GF-D8 (cell line): ENCODE measurements around the gene PPY.
"Not testable (repeated sequence)": the region's sequence is repeated elsewhere in the genome, so short reads cannot be mapped to it uniquely, and the experiment has no call there.

Experiments
- DNase-seq: peaks from one replicate; lab custom pipeline; 2025; lab: John Stamatoyannopoulos, UW

PPY gene, protein sequence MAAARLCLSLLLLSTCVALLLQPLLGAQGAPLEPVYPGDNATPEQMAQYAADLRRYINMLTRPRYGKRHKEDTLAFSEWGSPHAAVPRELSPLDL

DNA sequence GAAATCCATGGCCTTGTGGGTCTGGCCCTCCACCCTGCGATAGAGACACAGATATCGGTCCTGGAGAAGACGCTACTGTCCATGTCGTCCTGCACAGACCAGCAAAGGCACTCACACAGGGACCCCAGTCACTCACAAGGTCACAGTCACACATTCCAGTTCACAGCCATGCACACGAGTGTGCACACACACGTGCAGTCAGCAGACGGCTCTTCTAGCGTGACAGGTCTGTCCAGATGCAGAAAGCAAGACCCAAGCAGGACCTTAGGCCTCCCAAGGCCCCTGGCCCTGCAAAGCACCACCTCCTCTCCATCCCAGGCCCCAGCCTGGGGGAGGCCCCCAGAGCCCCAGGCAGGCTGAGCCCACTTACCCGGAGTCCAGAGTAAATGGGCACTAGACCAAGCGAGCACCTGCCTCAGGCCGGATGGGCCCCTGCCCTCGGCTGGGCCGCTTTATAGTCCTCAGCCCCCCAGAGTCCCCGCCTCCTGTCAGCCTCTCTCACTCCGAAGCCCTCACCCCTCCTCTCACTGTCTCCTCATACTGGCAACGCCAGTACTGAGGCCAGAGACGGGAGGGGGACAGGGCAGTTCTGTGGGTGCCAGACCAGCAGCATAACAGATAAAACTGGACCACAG lies at the start of gene PPY:
Gene PPY, minus strand, starts transcription at position 426 of the 635 bp plus-strand sequence. CDS start 822 bp downstream, outside the sequence.
- no peak for DNase-seq

DNA sequence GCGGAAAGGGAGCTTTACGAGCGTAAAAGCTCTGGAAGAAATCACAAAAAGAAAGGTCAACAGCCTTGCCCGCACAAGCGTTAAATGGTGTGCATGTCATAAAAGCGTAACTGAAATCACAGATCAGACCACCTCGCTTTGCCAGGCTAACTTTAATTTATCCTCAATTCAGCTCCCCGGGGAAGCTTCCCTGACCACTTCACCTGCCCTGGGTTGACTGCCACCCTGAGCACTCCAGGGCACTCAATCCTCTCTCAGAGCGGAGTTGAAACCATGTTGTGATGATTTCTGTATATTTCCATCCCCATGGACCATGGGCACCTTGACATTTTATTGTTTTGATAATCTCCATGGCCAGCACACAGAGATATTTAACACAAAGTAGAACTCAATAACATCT lies 46.0 kb upstream of the PPY start:
- no peak for DNase-seq

DNA sequence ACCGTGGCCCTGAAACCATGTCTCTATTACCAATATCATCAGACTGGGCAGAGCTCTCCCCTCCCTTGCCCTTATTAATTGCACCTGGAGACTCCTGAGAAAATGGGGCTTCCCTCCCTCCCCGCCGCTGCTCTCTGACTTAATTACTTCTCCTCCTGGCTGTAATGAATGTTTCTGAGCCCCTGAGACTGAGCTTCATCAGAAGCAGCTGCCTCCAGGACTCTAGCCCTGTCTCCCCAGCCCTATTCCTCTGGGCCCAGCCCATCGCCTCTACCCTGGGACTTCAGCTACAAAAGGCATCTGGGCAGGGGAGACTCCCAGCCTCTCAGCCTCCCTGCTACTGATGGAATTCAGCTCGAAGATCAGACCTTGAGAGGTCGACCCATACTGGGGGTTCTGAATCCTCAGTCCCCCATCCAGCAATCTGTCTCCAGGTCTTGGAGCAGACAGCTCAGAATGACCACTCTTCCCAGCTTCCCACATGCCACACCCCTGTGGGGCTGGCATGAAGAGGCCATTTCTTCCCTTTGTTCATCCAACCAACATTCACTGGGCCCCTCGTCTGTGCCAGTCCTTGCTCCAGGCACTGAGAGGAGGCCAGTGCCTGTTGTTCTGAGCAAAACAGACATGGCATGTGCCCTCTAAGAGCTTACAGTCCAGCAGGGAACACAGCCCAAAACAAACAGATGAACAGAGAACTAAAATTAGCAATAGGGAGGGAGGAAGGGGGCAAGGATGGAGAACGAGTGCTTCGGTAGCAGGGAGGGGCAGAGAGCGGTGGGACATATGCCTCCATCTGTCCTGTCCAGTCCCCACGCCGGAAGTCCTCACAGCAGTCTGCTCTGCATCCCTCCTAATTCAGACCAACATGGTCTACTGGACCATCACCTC lies 45.1 kb upstream of the PPY start:
- no peak for DNase-seq

DNA sequence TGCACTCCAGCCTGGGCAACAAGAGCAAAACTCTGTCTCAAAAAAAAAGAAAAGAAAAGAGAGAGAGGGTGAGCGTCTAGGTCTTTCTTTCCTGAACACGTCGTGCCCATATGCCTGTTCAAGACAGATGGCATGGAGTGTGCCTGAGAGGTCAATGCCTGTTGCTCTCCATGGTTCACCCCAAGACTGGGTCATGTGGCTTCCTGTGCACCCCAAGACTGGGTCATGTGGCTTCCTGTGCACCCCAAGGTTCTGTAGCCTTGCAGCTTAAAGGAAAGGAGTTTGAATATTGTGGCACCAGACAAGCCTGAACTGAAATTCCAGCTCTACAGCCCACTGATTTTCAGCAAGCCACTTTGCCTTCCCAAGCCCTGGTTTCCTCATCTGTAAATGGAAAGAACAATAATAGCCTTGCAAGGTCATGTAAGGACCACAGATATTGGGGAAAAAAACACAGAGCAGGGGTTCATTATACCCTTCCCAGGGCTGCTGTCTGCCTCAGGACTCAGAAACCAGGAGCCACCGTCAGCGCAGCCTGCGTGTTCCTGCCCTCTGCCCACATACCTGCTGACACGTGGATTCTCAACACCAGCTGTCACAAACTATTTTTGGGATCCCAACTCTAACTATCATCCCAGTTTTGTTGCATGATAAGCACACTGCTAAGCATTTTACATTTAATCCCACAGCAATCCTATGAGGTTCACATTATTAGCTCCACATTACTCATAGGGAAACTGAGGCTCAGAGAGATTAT lies 44.1 kb upstream of the PPY start:
- DNase-seq, result no peak

DNA sequence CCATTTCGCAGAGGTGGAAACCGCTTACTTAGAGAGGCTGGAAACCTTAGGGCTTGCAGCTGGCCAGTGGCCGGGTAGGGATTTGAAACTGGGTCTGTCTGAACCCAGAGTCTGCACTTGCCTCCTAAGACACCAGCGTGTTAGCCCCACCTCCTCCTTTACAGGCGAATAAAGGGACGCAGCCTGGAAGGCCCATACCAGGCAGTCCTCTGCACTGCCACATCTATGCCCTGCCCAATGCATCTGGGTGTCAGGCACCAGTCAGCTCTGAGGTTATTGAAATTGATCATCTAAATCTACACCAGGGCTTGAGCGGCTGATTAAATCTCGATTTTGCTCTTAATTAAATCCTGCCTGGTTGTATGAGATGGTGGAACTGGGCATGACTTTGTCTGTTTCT lies 42.2 kb upstream of the PPY start:
- no peak for DNase-seq

DNA sequence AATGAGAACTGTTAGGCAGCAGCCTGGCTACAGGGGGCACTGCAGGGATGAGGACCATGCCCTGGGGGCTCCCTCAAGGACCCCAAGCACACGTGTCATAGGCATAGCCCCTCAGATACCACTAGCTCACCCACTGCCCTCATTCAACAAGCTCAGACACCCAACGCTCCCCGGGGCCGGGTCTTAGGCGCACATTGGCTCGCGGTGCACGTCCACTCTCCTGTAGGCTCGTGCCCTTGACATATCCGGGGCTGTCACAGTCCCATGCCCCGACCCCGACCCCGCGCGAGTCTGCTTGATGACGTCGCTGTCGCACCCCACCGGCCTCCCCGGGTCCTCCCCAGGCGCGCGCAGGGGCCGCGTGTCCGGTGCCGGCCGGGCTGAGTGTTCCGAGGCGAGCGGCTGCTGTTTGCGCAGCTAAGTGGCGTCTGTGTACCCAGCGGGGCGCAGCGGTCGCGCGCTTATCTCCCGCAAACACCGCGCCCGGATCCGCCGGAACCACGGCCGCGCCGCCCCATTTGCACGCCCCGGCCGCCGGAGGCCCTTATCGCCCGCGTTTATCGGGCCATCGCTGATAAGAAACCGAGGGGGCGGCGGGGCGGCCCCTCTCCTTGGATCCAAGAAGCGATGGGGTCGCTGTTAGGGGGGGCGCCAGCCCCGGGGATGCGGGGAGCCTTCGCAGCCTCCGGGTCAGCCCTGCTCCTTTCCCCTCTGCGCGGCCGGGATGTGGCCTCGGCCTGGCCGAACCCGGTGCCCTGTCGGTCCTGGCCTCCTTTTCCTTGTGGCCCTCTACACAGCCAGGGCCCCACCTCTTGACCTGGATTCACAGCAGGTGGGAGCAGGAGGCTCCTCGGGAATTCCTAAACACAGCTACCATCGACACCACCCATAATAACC lies 41.5 kb upstream of the PPY start:
- DNase-seq, result no peak

DNA sequence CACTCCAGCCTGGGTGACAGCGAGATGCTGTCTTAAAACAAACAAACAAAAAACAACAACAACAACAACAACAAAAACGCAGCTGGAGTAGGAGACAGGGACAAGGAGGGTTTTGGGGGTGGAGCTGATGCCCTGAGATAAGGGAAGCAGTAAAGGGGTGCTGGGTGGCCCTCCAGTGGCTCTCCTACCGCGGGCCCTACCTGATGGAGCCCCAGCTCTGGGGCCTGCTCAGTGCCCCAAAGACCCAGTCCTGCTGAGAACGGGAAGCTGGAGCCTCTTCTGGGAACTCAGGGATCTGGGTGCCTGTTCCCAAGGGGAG lies 40.9 kb upstream of the PPY start:
- no peak for DNase-seq

DNA sequence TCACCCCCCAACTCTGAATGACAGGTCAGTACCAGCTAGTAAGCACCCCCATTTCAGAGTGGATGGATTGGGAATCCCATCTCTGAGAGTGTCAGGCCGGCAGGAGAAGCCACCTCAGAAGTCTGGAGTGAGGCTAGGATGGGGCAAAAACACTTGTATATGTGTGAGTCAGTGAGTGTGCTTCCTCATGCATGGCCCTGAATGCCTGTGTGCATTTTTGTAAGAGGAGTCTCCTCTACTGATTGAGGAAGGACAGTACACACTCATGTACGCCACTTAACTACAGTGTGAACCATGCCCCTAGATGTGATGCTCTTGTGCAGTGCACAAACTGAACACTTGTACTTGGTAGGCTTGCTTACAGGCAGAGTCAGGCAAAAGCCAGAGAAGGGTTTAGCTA lies 39.9 kb upstream of the PPY start:
- DNase-seq, result no peak

DNA sequence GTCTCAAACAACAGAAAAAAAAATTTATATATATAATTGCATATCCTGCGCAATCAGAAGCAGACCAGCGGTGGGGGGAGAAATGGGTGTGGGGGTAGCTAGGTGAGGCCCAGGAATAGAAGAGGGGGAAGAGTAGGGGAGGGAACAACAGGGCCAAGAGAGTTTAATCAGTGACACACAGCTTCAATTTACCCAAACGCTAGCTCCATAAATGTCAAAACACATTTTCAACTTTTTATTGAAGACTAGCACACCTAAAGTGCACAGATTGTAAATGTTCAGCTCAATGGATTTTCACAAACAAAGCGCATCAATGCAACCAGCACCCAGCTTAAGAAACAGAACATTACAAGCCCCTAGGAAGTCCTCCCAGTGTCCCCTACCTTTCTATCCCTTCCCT lies 37.4 kb upstream of the PPY start:
- no peak for DNase-seq

DNA sequence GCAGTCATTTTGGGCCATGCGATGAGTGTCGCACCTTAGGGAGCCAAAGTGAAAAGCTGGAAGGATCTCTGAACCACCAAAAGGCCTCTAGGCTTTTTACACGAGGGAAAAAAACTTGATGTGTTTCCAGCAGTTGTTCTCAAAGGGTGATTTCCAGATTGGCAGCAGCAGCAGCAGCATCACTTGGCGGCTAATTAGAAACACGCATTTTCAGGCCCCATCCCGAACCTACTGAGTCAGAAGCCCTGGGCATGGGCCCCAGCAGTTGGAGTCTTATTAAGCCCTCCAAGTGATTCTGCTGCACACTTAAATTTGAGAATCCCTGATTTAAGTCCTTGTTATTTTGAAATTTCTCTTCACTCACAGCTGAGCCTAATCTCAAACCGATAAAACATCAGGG lies 36.7 kb upstream of the PPY start:
- DNase-seq, result no peak

DNA sequence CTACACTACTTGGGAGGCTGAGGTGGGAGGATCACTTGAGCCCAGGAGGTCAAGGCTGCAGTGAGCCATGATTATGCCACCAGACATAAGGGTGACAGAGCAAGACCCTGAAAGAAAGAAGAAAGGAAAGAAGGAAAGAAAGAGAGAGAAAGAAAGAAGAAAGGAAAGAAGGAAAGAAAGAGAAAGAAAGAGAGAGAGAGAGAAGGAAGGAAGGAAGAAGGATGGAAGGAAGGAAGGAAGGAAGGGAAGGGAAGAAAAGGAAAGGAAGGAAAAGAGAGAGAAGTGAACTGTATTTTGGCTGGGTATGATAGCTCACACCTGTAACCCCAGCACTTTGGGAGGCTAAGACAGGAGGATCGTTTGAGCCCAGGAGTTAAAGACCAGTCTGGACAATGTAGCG lies 35.8 kb upstream of the PPY start:
- DNase-seq, result no peak

DNA sequence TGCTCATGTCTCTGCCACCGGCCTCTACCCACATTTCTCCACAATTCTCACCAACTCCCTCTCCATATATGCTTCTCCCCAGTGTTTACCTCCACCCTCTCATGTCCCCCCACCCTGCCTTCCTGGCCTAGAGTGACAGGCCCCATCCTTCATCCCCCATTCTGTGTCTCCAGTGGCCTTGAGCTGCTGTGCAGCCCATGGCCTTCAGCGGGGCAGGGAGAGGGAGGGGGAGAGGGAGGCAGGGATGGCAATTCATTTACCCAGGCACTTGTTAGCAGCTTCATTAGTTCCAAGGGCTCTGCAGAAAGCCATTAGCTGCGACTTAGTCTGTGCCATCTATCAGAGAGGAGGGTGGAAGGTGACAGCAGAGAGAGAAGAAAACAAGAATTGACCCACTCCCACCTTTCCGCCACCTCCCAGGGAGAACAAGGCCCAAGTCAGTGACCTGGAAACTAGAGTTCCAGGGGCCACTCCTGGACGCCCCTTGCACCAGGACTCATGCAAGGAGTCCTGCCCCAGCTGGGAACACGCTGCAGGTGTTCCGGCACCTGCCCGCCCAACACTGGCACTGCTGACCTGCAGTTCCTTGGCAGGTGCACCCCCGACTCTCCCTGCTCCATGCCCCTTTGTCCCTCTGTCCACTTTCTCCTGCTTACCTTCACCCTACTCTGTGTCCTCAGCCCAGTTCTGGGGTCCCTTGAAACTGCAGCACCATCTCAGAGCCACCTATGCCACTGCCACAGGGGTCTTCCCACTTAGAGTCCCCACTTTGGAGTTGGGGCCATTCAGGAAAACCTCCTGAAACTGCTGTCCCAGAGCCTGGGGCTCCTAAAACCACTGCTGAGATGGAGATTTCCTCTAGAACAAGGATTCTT lies 34.9 kb upstream of the PPY start:
- no peak for DNase-seq

DNA sequence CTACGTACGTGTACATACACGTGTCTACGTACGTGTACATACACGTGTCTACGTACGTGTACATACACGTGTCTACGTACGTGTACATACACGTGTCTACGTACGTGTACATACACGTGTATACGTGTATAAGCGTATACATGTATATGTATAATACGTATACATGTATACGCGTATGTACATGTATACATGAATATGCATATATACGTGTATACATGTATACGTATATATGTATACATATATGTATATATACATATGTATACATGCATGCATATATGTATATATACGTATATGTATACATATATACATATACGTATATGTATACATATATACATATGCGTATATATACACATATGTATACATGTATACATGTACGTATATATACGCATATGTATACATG lies 33.6 kb upstream of the PPY start:
- DNase-seq, result no peak

DNA sequence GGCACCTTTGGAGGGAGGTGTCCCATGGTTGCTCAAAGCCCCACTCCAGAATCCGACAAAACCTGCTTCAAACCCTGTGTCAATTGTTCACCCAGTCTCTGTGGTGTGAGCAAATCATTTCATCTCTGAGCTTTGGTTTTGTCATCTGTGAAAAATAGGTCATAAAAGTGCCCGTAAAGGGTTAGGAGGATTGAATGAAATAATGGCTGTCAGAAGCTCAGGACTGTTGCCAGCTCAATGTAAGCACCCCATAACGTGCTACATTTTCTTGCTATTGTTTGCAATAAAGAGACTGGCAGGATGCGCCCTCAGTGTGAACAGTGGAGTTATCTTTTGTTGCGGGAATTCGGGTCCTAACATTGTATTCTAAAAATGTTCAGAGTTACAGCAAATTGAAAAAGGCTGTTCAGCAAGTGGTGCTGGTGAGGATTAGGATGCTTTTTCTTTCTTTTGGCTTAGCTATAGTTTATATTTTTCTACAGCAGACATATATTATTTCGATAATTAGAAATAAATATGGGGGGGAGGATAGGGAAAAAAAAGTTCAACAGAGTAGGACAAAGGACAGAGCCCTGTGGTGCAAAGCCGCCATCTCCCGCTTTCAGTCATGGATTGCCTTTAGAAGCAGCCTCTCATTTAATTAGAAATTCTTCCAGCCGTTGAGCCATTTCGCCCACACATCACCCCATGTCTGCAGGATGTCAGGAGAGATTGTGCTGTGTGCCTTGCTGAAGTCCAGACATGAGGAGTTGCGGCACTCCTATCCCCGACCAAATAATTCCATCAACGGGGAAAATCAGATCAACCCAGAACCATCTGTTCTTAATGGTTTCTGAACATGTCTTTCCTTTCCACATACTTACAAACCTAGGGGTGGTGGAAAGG lies 32.3 kb upstream of the PPY start:
- no peak for DNase-seq

DNA sequence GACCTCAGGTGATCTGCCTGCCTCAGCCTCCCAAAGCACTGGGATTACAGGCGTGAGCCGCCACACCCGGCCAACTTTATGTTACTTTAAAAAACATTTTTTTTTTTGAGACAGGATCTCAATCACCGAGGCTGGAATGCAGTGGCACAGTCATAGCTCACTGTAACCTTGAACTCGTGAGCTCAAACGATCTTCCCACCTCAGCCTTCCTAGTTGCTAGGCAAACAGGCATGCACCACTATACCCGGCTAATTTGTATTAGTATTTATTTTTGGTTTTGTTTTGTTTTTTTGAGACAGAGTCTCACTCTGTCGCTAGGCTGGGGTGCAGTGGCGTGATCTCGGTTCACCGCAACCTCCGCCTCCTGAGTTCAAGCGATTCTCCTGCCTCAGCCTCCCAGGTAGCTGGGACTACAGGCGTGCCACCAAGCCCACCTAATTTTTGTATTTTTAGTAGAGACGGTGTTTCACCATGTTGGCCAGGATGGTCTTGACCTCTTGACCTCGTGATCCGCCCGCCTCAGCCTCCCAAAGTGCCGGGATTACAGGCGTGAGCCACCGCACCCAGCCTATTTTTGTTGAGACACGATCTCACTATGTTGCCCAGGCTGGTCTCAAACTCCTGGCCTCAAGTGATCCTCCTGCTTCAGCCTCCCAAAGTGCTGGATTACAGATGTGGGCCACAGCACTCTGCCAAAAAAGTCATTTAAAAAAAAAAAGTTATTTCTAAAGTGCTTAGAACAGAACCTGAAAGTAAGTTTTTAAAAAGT lies 30.4 kb upstream of the PPY start:
- not testable (repeated sequence) for DNase-seq

DNA sequence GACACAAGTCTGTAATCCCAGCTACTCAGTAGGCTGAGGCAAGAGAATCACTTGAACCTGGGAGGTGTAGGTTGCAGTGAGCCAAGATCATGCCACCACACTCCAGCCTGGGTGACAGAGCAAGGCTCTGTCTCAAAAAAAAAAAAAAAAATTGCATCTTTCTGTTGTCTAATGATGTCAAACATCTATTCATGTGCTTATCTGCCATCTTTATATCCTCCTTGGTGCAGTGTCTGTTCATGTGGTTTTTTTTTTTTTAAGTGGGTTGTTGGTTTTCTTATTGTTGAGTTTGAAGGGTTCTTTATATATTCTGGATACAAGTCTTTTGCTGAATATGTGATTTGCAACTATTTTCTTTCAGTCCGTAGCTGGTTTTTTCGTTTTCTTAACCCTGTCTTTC lies 29.2 kb upstream of the PPY start:
- not testable (repeated sequence) for DNase-seq

DNA sequence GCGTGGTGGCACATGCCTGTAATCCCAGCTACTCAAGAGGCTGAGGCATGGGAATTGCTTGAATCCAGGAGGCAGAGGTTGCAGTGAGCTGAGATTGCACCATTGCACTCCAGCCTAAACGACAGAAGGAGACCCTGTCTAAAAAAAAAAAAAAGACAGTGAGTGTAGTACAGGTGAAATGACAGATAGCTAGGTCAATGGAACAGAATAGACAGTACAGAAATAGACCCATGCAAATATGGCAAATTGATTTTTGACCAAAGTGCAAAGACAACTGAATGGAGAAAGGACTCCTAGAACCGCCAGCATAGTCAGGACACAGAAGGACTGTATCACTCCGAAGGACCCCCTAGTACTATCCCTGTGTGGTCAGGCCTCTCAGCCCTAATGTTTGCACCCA lies 28.1 kb upstream of the PPY start:
- DNase-seq, result no peak

DNA sequence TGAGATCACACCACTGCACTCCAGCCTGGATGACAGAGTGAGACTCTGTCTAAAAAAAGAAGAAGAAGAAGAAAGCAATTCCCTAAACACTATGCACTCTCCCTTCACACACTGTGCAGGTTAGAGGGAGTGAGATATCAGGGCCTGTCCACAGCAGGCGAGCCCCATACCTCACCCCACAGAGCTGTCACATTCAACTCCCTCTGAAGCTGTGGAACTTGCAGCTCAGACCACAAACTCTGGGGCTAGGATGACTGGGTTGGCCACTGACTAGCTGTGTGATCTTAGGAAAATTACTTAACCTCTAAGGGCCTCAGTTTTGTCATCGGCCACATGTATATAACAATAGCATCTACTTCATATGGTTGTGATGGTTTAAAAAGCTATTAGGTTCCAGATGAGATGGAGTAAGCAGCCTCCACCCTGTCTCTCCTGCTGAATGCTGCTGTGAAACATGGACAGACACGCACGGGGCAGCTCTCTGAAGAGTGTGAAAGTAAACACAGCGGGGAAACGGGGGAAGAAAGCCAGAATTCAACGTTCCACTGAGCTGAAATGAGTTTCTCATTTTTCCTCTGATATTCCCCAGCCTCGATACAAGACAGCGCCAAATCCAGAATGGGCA lies 25.1 kb upstream of the PPY start:
- no peak for DNase-seq

DNA sequence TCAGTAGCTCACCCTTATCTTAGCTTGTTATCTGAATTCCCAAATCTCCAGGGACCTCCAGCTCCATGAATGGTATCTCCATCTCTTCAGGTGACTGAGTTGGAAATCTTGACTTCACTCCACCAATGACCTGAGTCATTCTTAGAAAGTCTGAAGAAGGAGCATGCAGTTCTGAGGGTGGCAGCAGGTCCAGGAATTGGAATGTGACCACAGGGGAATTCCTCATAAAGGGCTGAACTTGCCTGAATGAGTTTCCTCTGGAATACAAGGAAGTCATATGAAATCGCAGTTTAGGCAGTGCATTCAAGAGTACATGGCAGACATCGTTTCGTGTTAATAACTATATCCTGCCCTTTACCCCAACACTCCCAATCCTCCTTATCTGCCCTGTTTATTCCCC lies 24.0 kb upstream of the PPY start:
- no peak for DNase-seq
